Smooth muscle cell (in vitro differentiated cells): Measurements from ENCODE around the gene KREMEN1. TPM values are rescaled to one million over a fixed set of nuclear protein-coding genes. Genes with fewer than 3 reads are reported as not detected.

Experiments
- DNase-seq: peaks from one replicate; lab custom pipeline; 2025; ENCODE audit not compliant: unreplicated experiment; lab: John Stamatoyannopoulos, UW
- H2AFZ ChIP-seq: fragments of 200-600 bp; sonication (generic); 2 replicates; pipeline ENCODE4 v1.6.0; 2016; ENCODE audit warnings: antibody characterized with exemption, low read depth, mild to moderate bottlenecking
- H3F3A ChIP-seq: fragments of 200-600 bp; sonication (generic); 2 replicates; pipeline ENCODE4 v1.6.0; 2017; ENCODE audit warnings: antibody characterized with exemption, low read depth
- H3K27ac ChIP-seq: fragments of 200-600 bp; sonication (generic); 2 replicates; pipeline ENCODE4 v1.5.1; 2016; ENCODE audit warnings: low read depth, mild to moderate bottlenecking
- H3K27me3 ChIP-seq: fragments of 200-600 bp; sonication (generic); 2 replicates; pipeline ENCODE4 v1.6.1; 2016; ENCODE audit warnings: low read depth, mild to moderate bottlenecking
- H3K36me3 ChIP-seq: fragments of 200-600 bp; sonication (generic); 2 replicates; pipeline ENCODE4 v1.5.1; 2016; ENCODE audit warnings: low read depth
- H3K4me1 ChIP-seq: fragments of 200-600 bp; sonication (generic); 2 replicates; pipeline ENCODE4 v1.5.1; 2016; ENCODE audit warnings: low read depth
- H3K4me2 ChIP-seq: fragments of 200-600 bp; sonication (generic); 2 replicates; pipeline ENCODE4 v1.6.0; 2016; ENCODE audit warnings: mild to moderate bottlenecking
- H3K4me3 ChIP-seq: fragments of 200-600 bp; sonication (generic); 2 replicates; pipeline ENCODE4 v1.5.1; 2016; ENCODE audit warnings: mild to moderate bottlenecking
- H3K79me2 ChIP-seq: fragments of 200-600 bp; sonication (generic); 2 replicates; pipeline ENCODE4 v1.6.0; 2016; ENCODE audit warnings: low read depth, mild to moderate bottlenecking
- H3K9ac ChIP-seq: fragments of 200-600 bp; sonication (generic); 2 replicates; pipeline ENCODE4 v1.6.0; 2016; ENCODE audit warnings: low read depth
- H3K9me3 ChIP-seq: fragments of 200-600 bp; sonication (generic); replicated peaks from 2 replicates; pipeline ENCODE4 v1.5.1; 2016; ENCODE audit warnings: low read depth
- H4K20me1 ChIP-seq: fragments of 200-600 bp; sonication (generic); 2 replicates; pipeline ENCODE4 v1.6.0; 2016; ENCODE audit warnings: low read depth
- CTCF ChIP-seq: fragments of 200-600 bp; sonication (generic); IDR thresholded peaks from 2 replicates; pipeline ENCODE4 v1.5.1; 2017; ENCODE audit warnings: borderline replicate concordance, mild to moderate bottlenecking, antibody characterized with exemption; ENCODE audit not compliant: insufficient read depth, poor library complexity, severe bottlenecking
- WGBS: methylation state at CpG from one replicate; pipeline ENCODE4 v1.1.7; 2016; ENCODE audit warnings: low lambda C conversion rate; 5-methylcytosine and 5-hydroxymethylcytosine counted together
- polyA plus RNA-seq: library from polyadenylated mRNA; unstranded; fragments of >200 nt; fragmentation: Nextera tagmentation; extraction: Ambion mirVana; gene quantifications from 2 replicates; pipeline ENCODE4 v1.2.1, GENCODE V29; 2016
- total RNA-seq: library from RNA; depleted of rRNA; stranded (reverse); fragments of >200 nt; gene quantifications from 2 replicates; pipeline ENCODE4 v1.2.3, GENCODE V29; 2014

KREMEN1 gene
- total RNA-seq (6.8 and 7.8 TPM in 2 replicates), polyA plus RNA-seq (6.0 and 9.9 TPM in 2 replicates)

GRCh38 chr22:29072979-29073617 lies at the start of gene KREMEN1:
KREMEN1 (plus strand) TSS chr22:29073035; CDS start chr22:29073131, 96 bp downstream.
- no peaks in the 10 kb centered on the region for H4K20me1 ChIP-seq
- H3K79me2 ChIP-seq: no peaks in the 10 kb centered on the region
- H3K4me3 ChIP-seq: peak within 1 kb of the TSS; percentile 72
- peak within 1 kb of the TSS; percentile 92 for H2AFZ ChIP-seq
- no peaks in the 10 kb centered on the region for H3K36me3 ChIP-seq
- DNase-seq: no peak
- peaks cover 14% of the 10 kb centered on the region for H3K4me1 ChIP-seq
- H3F3A ChIP-seq: no peaks in the 10 kb centered on the region
- H3K4me2 ChIP-seq: peak within 1 kb of the TSS; percentile 96
- no peaks in the 10 kb centered on the region for H3K9me3 ChIP-seq
- H3K9ac ChIP-seq: no peak within 1 kb of the TSS
- no peak for TF ChIP-seq CTCF
- H3K27ac ChIP-seq: no peak within 1 kb of the TSS
- H3K27me3 ChIP-seq: peaks cover 26% of the 10 kb centered on the region
- WGBS: 0% methylated on average over 5 of the region's 76 CpGs

- Histone ChIP-seq H3K4me1 (no peaks in the 10 kb centered on the region), H3K27me3 (no peaks in the 10 kb centered on the region), H3K4me3 (no peak overlapping the region), H3K9ac (no peak overlapping the region), H4K20me1 (no peaks in the 10 kb centered on the region), H3K79me2 (peaks cover 5% of the 10 kb centered on the region), H3K9me3 (no peaks in the 10 kb centered on the region), H3K4me2 (no peak overlapping the region), H3K27ac (no peak overlapping the region), H3F3A (no peaks in the 10 kb centered on the region), H3K36me3 (no peaks in the 10 kb centered on the region), H2AFZ (no peak overlapping the region)
- DNase-seq: no peak
- WGBS: 72% methylated on average over 3 of the region's 3 CpGs
- no peak for TF ChIP-seq CTCF
Observed at GRCh38 chr22:29023172-29023796, 49.6 kb upstream of the KREMEN1 start.

- Histone ChIP-seq H3K4me3 (no peak overlapping the region), H4K20me1 (no peaks in the 10 kb centered on the region), H3K36me3 (no peaks in the 10 kb centered on the region), H3K9me3 (no peaks in the 10 kb centered on the region), H3K27ac (no peak overlapping the region), H3F3A (peaks cover 8% of the 10 kb centered on the region), H3K27me3 (no peaks in the 10 kb centered on the region), H2AFZ (no peak overlapping the region), H3K79me2 (peaks cover 5% of the 10 kb centered on the region), H3K9ac (no peak overlapping the region), H3K4me2 (no peak overlapping the region), H3K4me1 (peaks cover 15% of the 10 kb centered on the region)
- no peak for TF ChIP-seq CTCF
- no peak for DNase-seq
- 100% methylated on average over 3 of the region's 3 CpGs for WGBS
Observed at GRCh38 chr22:29026579-29026978, 46.3 kb upstream of the KREMEN1 start.
